OCI-LY1 (cell line): ENCODE results near the gene CLPX.

Experiments
- EZH2 ChIP-seq: fragments of 200-600 bp; sonication (generic), shearing (Covaris generic); IDR thresholded peaks from 2 replicates; pipeline ENCODE4 v1.8.0; 2017; ENCODE audit warnings: borderline replicate concordance, mixed run types, mild to moderate bottlenecking, antibody characterized with exemption, low read length, moderate library complexity, mixed read lengths
- TF ChIP-seq, protein P1 (sequence below): fragments of 200-600 bp; sonication (generic), shearing (Covaris generic); IDR thresholded peaks from 2 replicates; pipeline ENCODE4 v1.5.1; 2017; ENCODE audit warnings: mild to moderate bottlenecking, antibody characterized with exemption, low read length, moderate library complexity, mixed read lengths

DNA sequence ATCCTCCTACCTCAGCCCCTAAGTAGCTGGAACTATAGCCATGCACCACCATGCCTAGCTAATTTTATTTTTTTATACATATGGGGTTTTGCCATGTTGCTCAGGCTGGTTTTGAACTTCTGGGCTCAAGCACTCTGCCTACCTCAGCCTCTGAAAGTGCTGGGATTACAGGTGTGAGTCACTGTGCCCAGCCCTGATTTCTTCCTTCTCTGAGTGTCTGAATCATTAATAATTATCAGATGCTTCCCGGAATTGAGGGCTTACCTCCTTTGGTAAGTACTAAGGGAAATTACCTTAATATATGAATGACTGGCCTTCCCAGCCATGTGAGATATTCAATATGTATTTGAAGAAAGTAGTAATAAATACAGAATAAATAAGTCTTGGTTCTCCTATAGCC is 7.2 kb downstream of the CLPX start:
- TF ChIP-seq, protein P1, sequence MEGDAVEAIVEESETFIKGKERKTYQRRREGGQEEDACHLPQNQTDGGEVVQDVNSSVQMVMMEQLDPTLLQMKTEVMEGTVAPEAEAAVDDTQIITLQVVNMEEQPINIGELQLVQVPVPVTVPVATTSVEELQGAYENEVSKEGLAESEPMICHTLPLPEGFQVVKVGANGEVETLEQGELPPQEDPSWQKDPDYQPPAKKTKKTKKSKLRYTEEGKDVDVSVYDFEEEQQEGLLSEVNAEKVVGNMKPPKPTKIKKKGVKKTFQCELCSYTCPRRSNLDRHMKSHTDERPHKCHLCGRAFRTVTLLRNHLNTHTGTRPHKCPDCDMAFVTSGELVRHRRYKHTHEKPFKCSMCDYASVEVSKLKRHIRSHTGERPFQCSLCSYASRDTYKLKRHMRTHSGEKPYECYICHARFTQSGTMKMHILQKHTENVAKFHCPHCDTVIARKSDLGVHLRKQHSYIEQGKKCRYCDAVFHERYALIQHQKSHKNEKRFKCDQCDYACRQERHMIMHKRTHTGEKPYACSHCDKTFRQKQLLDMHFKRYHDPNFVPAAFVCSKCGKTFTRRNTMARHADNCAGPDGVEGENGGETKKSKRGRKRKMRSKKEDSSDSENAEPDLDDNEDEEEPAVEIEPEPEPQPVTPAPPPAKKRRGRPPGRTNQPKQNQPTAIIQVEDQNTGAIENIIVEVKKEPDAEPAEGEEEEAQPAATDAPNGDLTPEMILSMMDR: no peak
- TF ChIP-seq EZH2: no peak
